HCT116 (cell line): ENCODE data around the gene LRRC43. TPM values are rescaled to one million over a fixed set of nuclear protein-coding genes. Genes with fewer than 3 reads are reported as not detected.

Source experiments
- ATAC-seq: fragments of 200-7000 bp; cut with Tn5 transposase; 2 replicates; pipeline ENCODE4 v1.9.1; 2020; ENCODE audit warnings: mild to moderate bottlenecking, moderate library complexity
- BruUV-seq: library from RNA; stranded (reverse); fragments of 400-500 nt; replicated peaks from 2 replicates; lab custom pipeline; 2021; lab: Mats Ljungman, UMichigan
- CTCF ChIA-PET: fragments of 300-600 bp; sonication (Branson Sonifier 250); formaldehyde crosslinking; loops from one replicate; lab custom pipeline; 2021; ENCODE audit warnings: antibody characterized with exemption; lab: Charles Lee
- POLR2A ChIA-PET: fragments of 300-600, 350-600 bp; sonication (Branson Sonifier 250); formaldehyde crosslinking; loops from one replicate; lab custom pipeline; 2021; ENCODE audit warnings: antibody characterized with exemption; lab: Charles Lee
- RAD21 ChIA-PET, 2 experiments: fragments of 300-600 bp; sonication (Branson Sonifier 250); formaldehyde crosslinking; loops; one replicate each; lab custom pipeline; 2023; ENCODE audit warnings: low total read pairs in 2 of 2; ENCODE audit not compliant: uncharacterized antibody in 2 of 2, unreplicated experiment in 2 of 2, low non-redundant PET in 1 of 2; lab: Charles Lee
- DNase-seq: peaks from one replicate; pipeline ENCODE4 v3.0.0-alpha.2; 2010; ENCODE audit warnings: low read depth, low spot score
- H2AFZ ChIP-seq: fragments of 200-600 bp; shearing (Covaris generic), sonication (generic); 2 replicates; pipeline ENCODE4 v1.6.1; 2017; ENCODE audit warnings: low read depth, mixed run types, mixed read lengths, antibody characterized with exemption, low read length; ENCODE audit not compliant: poor library complexity, severe bottlenecking
- H3K27ac ChIP-seq: 2 replicates; pipeline ENCODE4 v1.5.1; 2012; ENCODE audit warnings: low read depth, low read length
- H3K27me3 ChIP-seq: fragments of 200-600 bp; sonication (generic); 2 replicates; pipeline ENCODE4 v1.6.1; 2016; ENCODE audit warnings: mixed run types, low read length, mixed read lengths; ENCODE audit not compliant: insufficient read depth
- H3K36me3 ChIP-seq, 2 experiments: fragments of 200-500 bp in 1 of 2; fragments of 200-600 bp in 1 of 2; sonication (Bioruptor generic) in 1 of 2; sonication (generic) in 1 of 2; 2 replicates each; pipeline versions ENCODE4 v1.5.1 to v1.6.1; 2014 to 2016; ENCODE audit warnings: low read length in 2 of 2, inconsistent platforms in 1 of 2, mixed read lengths in 1 of 2, mixed run types in 1 of 2; ENCODE audit not compliant: insufficient read depth in 2 of 2, control insufficient read depth in 1 of 2
- H3K4me1 ChIP-seq, 2 experiments: fragments of 200-600 bp in 1 of 2; sonication (generic) in 1 of 2; 2 replicates each; pipeline versions ENCODE4 v1.5.1 to v1.6.1; 2012 to 2017; ENCODE audit warnings: low read length in 2 of 2, inconsistent platforms in 1 of 2, mild to moderate bottlenecking in 1 of 2, mixed read lengths in 1 of 2, mixed run types in 1 of 2, moderate library complexity in 1 of 2; ENCODE audit not compliant: insufficient read depth in 2 of 2, control insufficient read depth in 1 of 2
- H3K4me2 ChIP-seq: fragments of 200-600 bp; sonication (generic); 2 replicates; pipeline ENCODE4 v1.6.1; 2017; ENCODE audit warnings: mixed run types, low read length, mixed read lengths
- H3K4me3 ChIP-seq, 2 experiments: fragments of 200-600 bp in 1 of 2; sonication (generic) in 1 of 2; replicated peaks in 1 of 2; 2 replicates each; pipeline ENCODE4 v1.5.1; 2011 to 2016; ENCODE audit warnings: low read length in 2 of 2, control low read depth in 1 of 2, low read depth in 1 of 2, mild to moderate bottlenecking in 1 of 2, mixed read lengths in 1 of 2, mixed run types in 1 of 2
- H3K79me2 ChIP-seq: fragments of 200-600 bp; sonication (generic); 2 replicates; pipeline ENCODE4 v1.6.1; 2017; ENCODE audit warnings: mild to moderate bottlenecking, mixed run types, low read length, moderate library complexity, mixed read lengths; ENCODE audit not compliant: insufficient read depth
- H3K9ac ChIP-seq: fragments of 200-600 bp; sonication (generic); 2 replicates; pipeline ENCODE4 v1.6.1; 2016; ENCODE audit warnings: low read length, mixed read lengths
- H3K9me2 ChIP-seq: fragments of 200-600 bp; sonication (generic), shearing (Covaris generic); 2 replicates; pipeline ENCODE4 v1.6.1; 2017; ENCODE audit warnings: mixed run types, mild to moderate bottlenecking, moderate library complexity; ENCODE audit not compliant: insufficient read depth
- H3K9me3 ChIP-seq, 2 experiments: fragments of 200-500 bp in 1 of 2; fragments of 200-600 bp in 1 of 2; sonication (Bioruptor generic) in 1 of 2; sonication (generic) in 1 of 2; 2 replicates each; pipeline ENCODE4 v1.6.1; 2014 to 2017; ENCODE audit warnings: low read length in 2 of 2, mixed read lengths in 2 of 2, inconsistent platforms in 1 of 2, low read depth in 1 of 2, mild to moderate bottlenecking in 1 of 2, mixed run types in 1 of 2, moderate library complexity in 1 of 2; ENCODE audit not compliant: control insufficient read depth in 1 of 2, insufficient read depth in 1 of 2
- H4K20me1 ChIP-seq: fragments of 200-600 bp; sonication (generic), shearing (Covaris generic); 2 replicates; pipeline ENCODE4 v1.6.1; 2017; ENCODE audit warnings: mixed run types, mild to moderate bottlenecking, moderate library complexity; ENCODE audit not compliant: insufficient read depth
- ATF3 ChIP-seq: IDR thresholded peaks from 2 replicates; pipeline ENCODE4 v1.6.1; 2012
- CEBPB ChIP-seq: IDR thresholded peaks from 2 replicates; pipeline ENCODE4 v1.6.1; 2012; ENCODE audit warnings: low read depth
- CTCF ChIP-seq, 3 experiments: fragments of 200-600 bp in 1 of 3; sonication (generic) in 1 of 3; IDR thresholded peaks in 2 of 3; conservative IDR thresholded peaks in 1 of 3; 2 replicates each; pipeline ENCODE4 v1.5.1; 2012 to 2017; ENCODE audit warnings: low read depth in 2 of 3, low read length in 2 of 3, antibody characterized with exemption in 1 of 3, borderline replicate concordance in 1 of 3, control low read depth in 1 of 3, mild to moderate bottlenecking in 1 of 3, mixed read lengths in 1 of 3, mixed run types in 1 of 3, moderate library complexity in 1 of 3; ENCODE audit not compliant: insufficient read depth in 1 of 3
- EGR1 ChIP-seq: IDR thresholded peaks from 2 replicates; pipeline ENCODE4 v1.6.1; 2012; ENCODE audit warnings: low read depth
- FOSL1 ChIP-seq: IDR thresholded peaks from 2 replicates; pipeline ENCODE4 v1.6.1; 2012; ENCODE audit warnings: low read depth
- MAX ChIP-seq: IDR thresholded peaks from 2 replicates; pipeline ENCODE4 v1.6.1; 2012
- POLR2A ChIP-seq: IDR thresholded peaks from 2 replicates; pipeline ENCODE4 v1.7.0; 2011; ENCODE audit warnings: borderline replicate concordance; ENCODE audit not compliant: insufficient read depth, insufficient read length; ENCODE audit errors: extremely low read depth
- POLR2AphosphoS5 ChIP-seq: IDR thresholded peaks from 2 replicates; pipeline ENCODE4 v1.6.1; 2011; ENCODE audit warnings: mild to moderate bottlenecking, low read depth, low read length, moderate library complexity
- RAD21 ChIP-seq: IDR thresholded peaks from 2 replicates; pipeline ENCODE4 v1.6.1; 2012; ENCODE audit warnings: low read depth, mild to moderate bottlenecking
- REST ChIP-seq: IDR thresholded peaks from 2 replicates; pipeline ENCODE4 v1.6.1; 2012; ENCODE audit warnings: low read depth
- SIN3A ChIP-seq: IDR thresholded peaks from 2 replicates; pipeline ENCODE4 v1.6.1; 2012; ENCODE audit warnings: low read depth
- SP1 ChIP-seq: IDR thresholded peaks from 2 replicates; pipeline ENCODE4 v1.6.1; 2012; ENCODE audit warnings: low read depth
- SRF ChIP-seq: IDR thresholded peaks from 2 replicates; pipeline ENCODE4 v1.6.1; 2012; ENCODE audit warnings: low read depth
- YY1 ChIP-seq: IDR thresholded peaks from 2 replicates; pipeline ENCODE4 v1.6.1; 2011; ENCODE audit warnings: low read length, low read depth, moderate library complexity, mild to moderate bottlenecking; ENCODE audit not compliant: insufficient replicate concordance; ENCODE audit errors: extremely low read depth
- ZFX ChIP-seq: fragments of 450-650 bp; IDR thresholded peaks from 2 replicates; pipeline ENCODE4 v1.6.1; 2017
- intact Hi-C: fragments of 100-400 bp; cut with micrococcal nuclease; formaldehyde crosslinking; loops from 2 replicates; pipeline ENCODE4 v1.10.0; 2022
- total RNA-seq: library from RNA; stranded (reverse); gene quantifications from one replicate; pipeline ENCODE4 v1.2.1, GENCODE V29; 2021; ENCODE audit not compliant: unreplicated experiment

Gene LRRC43
- total RNA-seq, 1 experiment from 2014 or later: not detected

- ChIA-PET RAD21 (no interaction called here), POLR2A (no interaction called here), CTCF (no interaction called here)
- Histone ChIP-seq H3K27me3 (no peaks in the 10 kb centered on the region), H3K4me1 (no peaks in the 10 kb centered on the region), H3K27ac (no peak overlapping the region), H4K20me1 (no peaks in the 10 kb centered on the region), H3K4me3 (no peak overlapping the region), H3K36me3 (no peaks in the 10 kb centered on the region), H3K9me2 (no peaks in the 10 kb centered on the region), H3K9me3 (no peaks in the 10 kb centered on the region), H3K79me2 (no peaks in the 10 kb centered on the region), H3K9ac (no peak overlapping the region), H2AFZ (no peak overlapping the region), H3K4me2 (no peak overlapping the region)
- intact Hi-C loops: no loop called here
- no peak for TF ChIP-seq FOSL1
- TF ChIP-seq SIN3A: no peak
- TF ChIP-seq MAX: no peak
- TF ChIP-seq POLR2A: no peak
- no peak for TF ChIP-seq YY1
- no peak for TF ChIP-seq ATF3
- TF ChIP-seq REST: no peak
- TF ChIP-seq CTCF (IDR thresholded peaks at IDR 0.05 in 2 of 3, conservative IDR thresholded peaks at IDR 0.05 in 1 of 3; ENCODE audit: borderline replicate concordance in 1 of 3, insufficient read depth in 1 of 3, low read depth in 2 of 3, low read length in 2 of 3): no peak
- no peak for TF ChIP-seq POLR2AphosphoS5
- TF ChIP-seq ZFX: no peak
- no peak for TF ChIP-seq EGR1
- no peak for TF ChIP-seq SRF
- TF ChIP-seq SP1: no peak
- no peak for TF ChIP-seq CEBPB
- TF ChIP-seq RAD21: no peak
- ATAC-seq: no peak
- no TSS peak for BruUV-seq
- no peak for DNase-seq
Observed at GRCh38 chr12:122184517-122184916, 1.6 kb downstream of the LRRC43 start.
